Measurements from ENCODE around the gene MRTFA. TPM values are rescaled to one million over a fixed set of nuclear protein-coding genes. Genes with fewer than 3 reads are reported as not detected.

Gene MRTFA
- polyA plus RNA-seq, 3 donors from 2014 or later: 5.0 to 23.5 (median 7.3) TPM

GRCh38 chr22:40423882-40424640, 212.5 kb downstream of the MRTFA start:
- peak overlapping the region in 1 of 6 donors; percentile 15 for H3K27ac Mint-ChIP-seq
- no peak overlapping the region for H3K4me3 Mint-ChIP-seq
- H3K9me3 Mint-ChIP-seq: no peaks in the 10 kb centered on the region
- H3K27me3 Mint-ChIP-seq (ENCODE audit: low read depth in 3 of 3): peaks cover 3 to 11% (median 7%) of the 10 kb centered on the region in 3 donors
- H3K36me3 Mint-ChIP-seq: peaks cover 28 to 48% (median 30%) of the 10 kb centered on the region in 3 donors
- peaks cover 8 to 20% of the 10 kb centered on the region in 2 donors for H3K4me1 Mint-ChIP-seq
- DNase-seq: no peak

GRCh38 chr22:40423310-40423688, 213.2 kb downstream of the MRTFA start:
- no peak for DNase-seq
- peaks cover 3 to 11% (median 7%) of the 10 kb centered on the region in 3 donors for H3K27me3 Mint-ChIP-seq (ENCODE audit: low read depth in 3 of 3)
- H3K27ac Mint-ChIP-seq: peak overlapping the region in 3 of 6 donors; percentile 18 to 76 (median 49)
- H3K36me3 Mint-ChIP-seq: peaks cover 22 to 42% (median 25%) of the 10 kb centered on the region in 3 donors
- H3K4me1 Mint-ChIP-seq: peaks cover 4 to 20% of the 10 kb centered on the region in 2 donors
- H3K9me3 Mint-ChIP-seq: no peaks in the 10 kb centered on the region
- H3K4me3 Mint-ChIP-seq: no peak overlapping the region

GRCh38 chr22:40422558-40423309, 213.8 kb downstream of the MRTFA start:
- H3K36me3 Mint-ChIP-seq: peaks cover 22 to 41% (median 25%) of the 10 kb centered on the region in 3 donors

GRCh38 chr22:40421941-40422340, 214.6 kb downstream of the MRTFA start:
- no peak overlapping the region for H3K4me3 Mint-ChIP-seq
- peak overlapping the region; percentile 29 to 80 (median 59) for H3K27ac Mint-ChIP-seq
- H3K36me3 Mint-ChIP-seq: peaks cover 22 to 33% (median 25%) of the 10 kb centered on the region in 3 donors
- DNase-seq: no peak
- H3K27me3 Mint-ChIP-seq (ENCODE audit: low read depth in 3 of 3): peaks cover 3 to 11% (median 7%) of the 10 kb centered on the region in 3 donors
- no peaks in the 10 kb centered on the region for H3K9me3 Mint-ChIP-seq
- peaks cover 4 to 23% of the 10 kb centered on the region in 2 donors for H3K4me1 Mint-ChIP-seq

More at GRCh38 chr22:40422558-40423309, 213.8 kb downstream of the MRTFA start:
- H3K9me3 Mint-ChIP-seq: no peaks in the 10 kb centered on the region
- H3K4me3 Mint-ChIP-seq: no peak overlapping the region
- no peak for DNase-seq
- peak overlapping the region in 4 of 6 donors; percentile 18 to 80 (median 66) for H3K27ac Mint-ChIP-seq
- H3K27me3 Mint-ChIP-seq (ENCODE audit: low read depth in 3 of 3): peaks cover 3 to 11% (median 7%) of the 10 kb centered on the region in 3 donors
- peaks cover 4 to 20% of the 10 kb centered on the region in 2 donors for H3K4me1 Mint-ChIP-seq

- no peak for DNase-seq
- no peak overlapping the region for H3K4me3 Mint-ChIP-seq
- peaks cover 9 to 25% of the 10 kb centered on the region in 2 donors for H3K4me1 Mint-ChIP-seq
- H3K27me3 Mint-ChIP-seq (ENCODE audit: low read depth in 3 of 3): peaks cover 3 to 12% (median 7%) of the 10 kb centered on the region in 3 donors
- H3K36me3 Mint-ChIP-seq: peaks cover 18 to 35% (median 19%) of the 10 kb centered on the region in 3 donors
- H3K9me3 Mint-ChIP-seq: no peaks in the 10 kb centered on the region
- H3K27ac Mint-ChIP-seq: no peak overlapping the region
These were observed 215.5 kb downstream of the MRTFA start for GRCh38 chr22:40421082-40421350.

GRCh38 chr22:40420341-40421081, 216.0 kb downstream of the MRTFA start:
- Mint-ChIP-seq H3K27me3 (ENCODE audit: low read depth in 3 of 3) (peaks cover 3 to 17% (median 11%) of the 10 kb centered on the region in 3 donors), H3K36me3 (peaks cover 18 to 40% (median 19%) of the 10 kb centered on the region in 3 donors), H3K4me3 (no peak overlapping the region), H3K27ac (no peak overlapping the region), H3K9me3 (no peaks in the 10 kb centered on the region), H3K4me1 (peaks cover 14 to 29% of the 10 kb centered on the region in 2 donors)
- no peak for DNase-seq

- Mint-ChIP-seq H3K4me3 (no peak overlapping the region), H3K27me3 (ENCODE audit: low read depth in 3 of 3) (peaks cover 3 to 15% (median 13%) of the 10 kb centered on the region in 3 donors), H3K36me3 (peaks cover 19 to 37% (median 21%) of the 10 kb centered on the region in 3 donors), H3K4me1 (peaks cover 22 to 37% of the 10 kb centered on the region in 2 donors), H3K9me3 (no peaks in the 10 kb centered on the region), H3K27ac (peak overlapping the region in 1 of 6 donors; percentile 34)
- DNase-seq: no peak
These were observed 216.8 kb downstream of the MRTFA start for GRCh38 chr22:40419718-40420117.

- Mint-ChIP-seq H3K4me1 (peaks cover 25 to 42% of the 10 kb centered on the region in 2 donors), H3K9me3 (no peaks in the 10 kb centered on the region), H3K27ac (no peak overlapping the region), H3K27me3 (ENCODE audit: low read depth in 3 of 3) (peaks cover 2 to 15% (median 12%) of the 10 kb centered on the region in 3 donors), H3K4me3 (no peak overlapping the region), H3K36me3 (peaks cover 19 to 35% (median 21%) of the 10 kb centered on the region in 3 donors)
- DNase-seq: no peak
These were observed 217.9 kb downstream of the MRTFA start for GRCh38 chr22:40418366-40419201.

- Mint-ChIP-seq H3K27ac (peak overlapping the region in 1 of 6 donors; percentile 61), H3K36me3 (peaks cover 15 to 29% (median 21%) of the 10 kb centered on the region in 3 donors), H3K4me1 (peaks cover 22 to 42% of the 10 kb centered on the region in 2 donors), H3K27me3 (ENCODE audit: low read depth in 3 of 3) (peaks cover 2 to 15% (median 12%) of the 10 kb centered on the region in 3 donors), H3K4me3 (no peak overlapping the region), H3K9me3 (no peaks in the 10 kb centered on the region)
- DNase-seq: no peak
These were observed 218.6 kb downstream of the MRTFA start for GRCh38 chr22:40417881-40418280.

- no peak overlapping the region for H3K4me3 Mint-ChIP-seq
- H3K27me3 Mint-ChIP-seq (ENCODE audit: low read depth in 3 of 3): peaks cover 2 to 15% (median 8%) of the 10 kb centered on the region in 3 donors
- no peaks in the 10 kb centered on the region for H3K9me3 Mint-ChIP-seq
- H3K36me3 Mint-ChIP-seq: peaks cover 9 to 25% (median 20%) of the 10 kb centered on the region in 3 donors
- H3K27ac Mint-ChIP-seq: peak overlapping the region in 4 of 6 donors; percentile 10 to 79 (median 26)
- H3K4me1 Mint-ChIP-seq: peaks cover 22 to 44% of the 10 kb centered on the region in 2 donors
- DNase-seq: no peak
These were observed 219.5 kb downstream of the MRTFA start for GRCh38 chr22:40417041-40417440.

GRCh38 chr22:40416636-40417035, 219.9 kb downstream of the MRTFA start:
- peak overlapping the region; percentile 24 to 80 (median 64) for H3K27ac Mint-ChIP-seq
- DNase-seq: no peak
- H3K27me3 Mint-ChIP-seq (ENCODE audit: low read depth in 3 of 3): peaks cover 2 to 15% (median 8%) of the 10 kb centered on the region in 3 donors
- peaks cover 22 to 43% of the 10 kb centered on the region in 2 donors for H3K4me1 Mint-ChIP-seq
- peak overlapping the region in 2 of 5 donors; percentile 30 to 34 for H3K4me3 Mint-ChIP-seq
- H3K36me3 Mint-ChIP-seq: peaks cover 8 to 21% (median 16%) of the 10 kb centered on the region in 3 donors
- H3K9me3 Mint-ChIP-seq: no peaks in the 10 kb centered on the region

- Mint-ChIP-seq H3K36me3 (peaks cover 4 to 17% (median 12%) of the 10 kb centered on the region in 3 donors), H3K27ac (peak overlapping the region; percentile 52 to 86 (median 80)), H3K27me3 (ENCODE audit: low read depth in 3 of 3) (peaks cover 0 to 15% (median 8%) of the 10 kb centered on the region in 3 donors), H3K9me3 (no peaks in the 10 kb centered on the region), H3K4me3 (peak overlapping the region in 1 of 5 donors; percentile 30), H3K4me1 (peaks cover 22 to 39% of the 10 kb centered on the region in 2 donors)
- no peak for DNase-seq
These were observed 220.3 kb downstream of the MRTFA start for GRCh38 chr22:40416267-40416570.
